HEK293 (cell line): Measurements from ENCODE around the gene ZFPM1.

Experiments
- SP2 ChIP-seq: fragments of 450-650 bp; formaldehyde crosslinking; IDR thresholded peaks from 2 replicates; pipeline ENCODE4 v1.5.1; 2016; ENCODE audit warnings: missing biosample characterization, missing genetic modification characterization
- ZBTB7A ChIP-seq: fragments of 450-650 bp; formaldehyde crosslinking; IDR thresholded peaks from 2 replicates; pipeline ENCODE4 v1.5.1; 2016; ENCODE audit warnings: low read depth, missing biosample characterization, missing genetic modification characterization
- ZNF341 ChIP-seq: fragments of 450-650 bp; formaldehyde crosslinking; IDR thresholded peaks from 2 replicates; pipeline ENCODE4; 2016; ENCODE audit warnings: low read depth, missing biosample characterization, missing genetic modification characterization
- TF ChIP-seq, protein P1 (sequence below): fragments of 450-650 bp; IDR thresholded peaks from 2 replicates; pipeline ENCODE4 v1.5.1; 2018; ENCODE audit warnings: missing biosample characterization, mild to moderate bottlenecking, missing genetic modification characterization
- TF ChIP-seq, protein P2 (sequence below): fragments of 450-650 bp; formaldehyde crosslinking; IDR thresholded peaks from 2 replicates; pipeline ENCODE4 v1.5.1; 2016; ENCODE audit warnings: missing biosample characterization, missing genetic modification characterization
- TF ChIP-seq, protein P3 (sequence below): fragments of 450-650 bp; formaldehyde crosslinking; IDR thresholded peaks from 2 replicates; pipeline ENCODE4 v1.5.1; 2016; ENCODE audit warnings: missing biosample characterization, missing genetic modification characterization
- TF ChIP-seq, protein P4 (sequence below): fragments of 450-650 bp; formaldehyde crosslinking; IDR thresholded peaks from 2 replicates; pipeline ENCODE4 v1.5.1; 2016; ENCODE audit warnings: missing biosample characterization, missing genetic modification characterization

DNA sequence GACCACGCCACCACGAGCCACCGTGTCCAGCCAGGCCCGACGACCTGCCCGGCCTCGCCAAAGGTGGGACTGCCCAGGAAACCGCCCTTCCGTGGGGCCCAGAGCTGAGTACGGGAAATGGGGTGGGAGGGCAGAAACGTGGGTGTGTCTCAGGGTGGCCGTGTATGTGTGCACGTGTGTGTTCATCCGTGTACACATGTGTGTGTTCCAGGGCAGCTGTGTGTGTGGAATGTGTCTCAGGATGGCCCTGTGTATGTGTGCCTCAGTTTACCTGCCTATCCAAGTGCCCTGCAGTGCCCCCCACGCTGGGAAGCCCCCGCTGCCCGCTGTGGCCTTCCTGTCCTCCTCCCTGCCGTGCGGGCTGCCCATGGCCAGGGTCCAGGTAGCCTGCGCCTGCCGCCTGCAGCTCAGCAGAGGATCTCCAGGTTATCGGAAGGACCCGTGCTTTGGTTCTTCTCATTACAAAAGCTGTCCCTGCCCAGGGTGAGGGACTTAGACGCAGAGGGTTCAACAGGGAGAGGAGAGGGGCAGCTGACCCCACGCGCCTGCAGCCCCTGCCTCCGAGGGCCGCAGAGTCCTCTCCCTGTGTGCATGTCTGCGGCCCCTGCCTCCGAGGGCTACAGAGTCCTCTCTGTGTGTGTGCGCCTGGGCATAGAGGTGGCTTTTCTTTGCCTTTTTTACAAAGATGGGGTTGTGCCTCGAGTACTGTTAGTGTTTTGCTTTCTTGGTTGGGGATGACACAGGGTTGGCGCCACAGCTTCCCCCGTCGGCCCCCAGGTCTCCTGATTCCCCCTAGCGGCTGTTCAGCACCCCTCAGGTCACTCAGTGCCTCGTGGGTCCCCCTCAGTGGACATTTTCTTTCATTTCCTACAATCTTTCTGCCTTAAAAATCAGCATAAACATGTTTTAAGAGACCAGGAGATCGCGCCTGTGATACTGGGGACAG lies 46.7 kb upstream of the ZFPM1 start:
- no peak for TF ChIP-seq ZNF341 (tag by site-specific recombination)
- TF ChIP-seq ZBTB7A, result no peak
- TF ChIP-seq, protein P1, sequence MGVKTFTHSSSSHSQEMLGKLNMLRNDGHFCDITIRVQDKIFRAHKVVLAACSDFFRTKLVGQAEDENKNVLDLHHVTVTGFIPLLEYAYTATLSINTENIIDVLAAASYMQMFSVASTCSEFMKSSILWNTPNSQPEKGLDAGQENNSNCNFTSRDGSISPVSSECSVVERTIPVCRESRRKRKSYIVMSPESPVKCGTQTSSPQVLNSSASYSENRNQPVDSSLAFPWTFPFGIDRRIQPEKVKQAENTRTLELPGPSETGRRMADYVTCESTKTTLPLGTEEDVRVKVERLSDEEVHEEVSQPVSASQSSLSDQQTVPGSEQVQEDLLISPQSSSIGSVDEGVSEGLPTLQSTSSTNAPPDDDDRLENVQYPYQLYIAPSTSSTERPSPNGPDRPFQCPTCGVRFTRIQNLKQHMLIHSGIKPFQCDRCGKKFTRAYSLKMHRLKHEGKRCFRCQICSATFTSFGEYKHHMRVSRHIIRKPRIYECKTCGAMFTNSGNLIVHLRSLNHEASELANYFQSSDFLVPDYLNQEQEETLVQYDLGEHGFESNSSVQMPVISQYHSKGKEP, result no peak
- TF ChIP-seq, protein P2, sequence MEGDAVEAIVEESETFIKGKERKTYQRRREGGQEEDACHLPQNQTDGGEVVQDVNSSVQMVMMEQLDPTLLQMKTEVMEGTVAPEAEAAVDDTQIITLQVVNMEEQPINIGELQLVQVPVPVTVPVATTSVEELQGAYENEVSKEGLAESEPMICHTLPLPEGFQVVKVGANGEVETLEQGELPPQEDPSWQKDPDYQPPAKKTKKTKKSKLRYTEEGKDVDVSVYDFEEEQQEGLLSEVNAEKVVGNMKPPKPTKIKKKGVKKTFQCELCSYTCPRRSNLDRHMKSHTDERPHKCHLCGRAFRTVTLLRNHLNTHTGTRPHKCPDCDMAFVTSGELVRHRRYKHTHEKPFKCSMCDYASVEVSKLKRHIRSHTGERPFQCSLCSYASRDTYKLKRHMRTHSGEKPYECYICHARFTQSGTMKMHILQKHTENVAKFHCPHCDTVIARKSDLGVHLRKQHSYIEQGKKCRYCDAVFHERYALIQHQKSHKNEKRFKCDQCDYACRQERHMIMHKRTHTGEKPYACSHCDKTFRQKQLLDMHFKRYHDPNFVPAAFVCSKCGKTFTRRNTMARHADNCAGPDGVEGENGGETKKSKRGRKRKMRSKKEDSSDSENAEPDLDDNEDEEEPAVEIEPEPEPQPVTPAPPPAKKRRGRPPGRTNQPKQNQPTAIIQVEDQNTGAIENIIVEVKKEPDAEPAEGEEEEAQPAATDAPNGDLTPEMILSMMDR (tag by site-specific recombination), result no peak
- TF ChIP-seq, protein P3, sequence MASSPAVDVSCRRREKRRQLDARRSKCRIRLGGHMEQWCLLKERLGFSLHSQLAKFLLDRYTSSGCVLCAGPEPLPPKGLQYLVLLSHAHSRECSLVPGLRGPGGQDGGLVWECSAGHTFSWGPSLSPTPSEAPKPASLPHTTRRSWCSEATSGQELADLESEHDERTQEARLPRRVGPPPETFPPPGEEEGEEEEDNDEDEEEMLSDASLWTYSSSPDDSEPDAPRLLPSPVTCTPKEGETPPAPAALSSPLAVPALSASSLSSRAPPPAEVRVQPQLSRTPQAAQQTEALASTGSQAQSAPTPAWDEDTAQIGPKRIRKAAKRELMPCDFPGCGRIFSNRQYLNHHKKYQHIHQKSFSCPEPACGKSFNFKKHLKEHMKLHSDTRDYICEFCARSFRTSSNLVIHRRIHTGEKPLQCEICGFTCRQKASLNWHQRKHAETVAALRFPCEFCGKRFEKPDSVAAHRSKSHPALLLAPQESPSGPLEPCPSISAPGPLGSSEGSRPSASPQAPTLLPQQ (tag by site-specific recombination), result no peak
- no peak for TF ChIP-seq SP2 (tag by site-specific recombination)
- TF ChIP-seq, protein P4, sequence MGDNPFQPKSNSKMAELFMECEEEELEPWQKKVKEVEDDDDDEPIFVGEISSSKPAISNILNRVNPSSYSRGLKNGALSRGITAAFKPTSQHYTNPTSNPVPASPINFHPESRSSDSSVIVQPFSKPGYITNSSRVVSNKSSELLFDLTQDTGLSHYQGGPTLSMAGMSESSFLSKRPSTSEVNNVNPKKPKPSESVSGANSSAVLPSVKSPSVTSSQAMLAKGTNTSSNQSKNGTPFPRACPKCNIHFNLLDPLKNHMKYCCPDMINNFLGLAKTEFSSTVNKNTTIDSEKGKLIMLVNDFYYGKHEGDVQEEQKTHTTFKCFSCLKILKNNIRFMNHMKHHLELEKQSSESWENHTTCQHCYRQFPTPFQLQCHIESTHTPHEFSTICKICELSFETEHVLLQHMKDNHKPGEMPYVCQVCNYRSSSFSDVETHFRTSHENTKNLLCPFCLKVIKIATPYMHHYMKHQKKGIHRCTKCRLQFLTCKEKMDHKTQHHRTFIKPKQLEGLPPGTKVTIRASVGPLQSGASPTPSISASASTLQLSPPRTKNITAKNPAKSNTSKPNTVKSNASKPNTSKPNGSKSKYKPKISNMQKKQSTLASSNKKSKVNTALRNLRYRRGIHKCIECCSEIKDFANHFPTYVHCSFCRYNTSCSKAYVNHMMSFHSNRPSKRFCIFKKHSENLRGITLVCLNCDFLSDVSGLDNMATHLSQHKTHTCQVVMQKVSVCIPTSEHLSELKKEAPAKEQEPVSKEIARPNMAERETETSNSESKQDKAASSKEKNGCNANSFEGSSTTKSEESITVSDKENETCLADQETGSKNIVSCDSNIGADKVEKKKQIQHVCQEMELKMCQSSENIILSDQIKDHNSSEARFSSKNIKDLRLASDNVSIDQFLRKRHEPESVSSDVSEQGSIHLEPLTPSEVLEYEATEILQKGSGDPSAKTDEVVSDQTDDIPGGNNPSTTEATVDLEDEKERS (tag by site-specific recombination), result no peak
